Bronchial epithelial cell (primary cell): Measurements from ENCODE around the gene DAO. TPM values are rescaled to one million over a fixed set of nuclear protein-coding genes. Genes with fewer than 3 reads are reported as not detected.

ENCODE experiments used
- DNase-seq: peaks from one replicate; pipeline ENCODE4 v3.0.0-alpha.2; 2010; ENCODE audit warnings: low read depth
- FAIRE-seq: peaks from 2 replicates; lab custom pipeline; 2011; peaks lifted over from hg19 to GRCh38; lab: Jason Lieb, UNC
- H3K27me3 ChIP-seq: 2 replicates; pipeline ENCODE4 v1.5.1; 2011; ENCODE audit warnings: low read length; ENCODE audit not compliant: control insufficient read depth, insufficient read depth
- H3K36me3 ChIP-seq: 2 replicates; pipeline ENCODE4 v1.5.1; 2011; ENCODE audit warnings: low read length; ENCODE audit not compliant: control insufficient read depth, insufficient read depth
- H3K4me3 ChIP-seq: 2 replicates; pipeline ENCODE4 v1.5.1; 2011; ENCODE audit warnings: mild to moderate bottlenecking, low read depth, low read length, control low read depth
- total RNA-seq: library from RNA; depleted of rRNA; stranded (reverse); fragments of >200 nt; gene quantifications from 2 replicates; pipeline ENCODE4 v1.2.1, GENCODE V29; 2014
- TF ChIP-seq, protein P1 (sequence below): IDR thresholded peaks from 2 replicates; pipeline ENCODE4 v1.5.1; 2011; ENCODE audit warnings: mild to moderate bottlenecking, moderate library complexity, low read length, control low read depth, inconsistent platforms; ENCODE audit not compliant: insufficient read depth, severe bottlenecking

DAO gene
- total RNA-seq, 1 donor from 2014 or later, result not detected

GRCh38 chr12:108852674-108853309 is 27.1 kb upstream of the DAO start:
- DNase-seq (peak; percentile 70), FAIRE-seq (no peak)
- H3K36me3 ChIP-seq, result peaks cover 9% of the 10 kb centered on the region
- no peaks in the 10 kb centered on the region for H3K27me3 ChIP-seq
- TF ChIP-seq, protein P1, sequence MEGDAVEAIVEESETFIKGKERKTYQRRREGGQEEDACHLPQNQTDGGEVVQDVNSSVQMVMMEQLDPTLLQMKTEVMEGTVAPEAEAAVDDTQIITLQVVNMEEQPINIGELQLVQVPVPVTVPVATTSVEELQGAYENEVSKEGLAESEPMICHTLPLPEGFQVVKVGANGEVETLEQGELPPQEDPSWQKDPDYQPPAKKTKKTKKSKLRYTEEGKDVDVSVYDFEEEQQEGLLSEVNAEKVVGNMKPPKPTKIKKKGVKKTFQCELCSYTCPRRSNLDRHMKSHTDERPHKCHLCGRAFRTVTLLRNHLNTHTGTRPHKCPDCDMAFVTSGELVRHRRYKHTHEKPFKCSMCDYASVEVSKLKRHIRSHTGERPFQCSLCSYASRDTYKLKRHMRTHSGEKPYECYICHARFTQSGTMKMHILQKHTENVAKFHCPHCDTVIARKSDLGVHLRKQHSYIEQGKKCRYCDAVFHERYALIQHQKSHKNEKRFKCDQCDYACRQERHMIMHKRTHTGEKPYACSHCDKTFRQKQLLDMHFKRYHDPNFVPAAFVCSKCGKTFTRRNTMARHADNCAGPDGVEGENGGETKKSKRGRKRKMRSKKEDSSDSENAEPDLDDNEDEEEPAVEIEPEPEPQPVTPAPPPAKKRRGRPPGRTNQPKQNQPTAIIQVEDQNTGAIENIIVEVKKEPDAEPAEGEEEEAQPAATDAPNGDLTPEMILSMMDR, result no peak
- H3K4me3 ChIP-seq, result no peak overlapping the region

DNA sequence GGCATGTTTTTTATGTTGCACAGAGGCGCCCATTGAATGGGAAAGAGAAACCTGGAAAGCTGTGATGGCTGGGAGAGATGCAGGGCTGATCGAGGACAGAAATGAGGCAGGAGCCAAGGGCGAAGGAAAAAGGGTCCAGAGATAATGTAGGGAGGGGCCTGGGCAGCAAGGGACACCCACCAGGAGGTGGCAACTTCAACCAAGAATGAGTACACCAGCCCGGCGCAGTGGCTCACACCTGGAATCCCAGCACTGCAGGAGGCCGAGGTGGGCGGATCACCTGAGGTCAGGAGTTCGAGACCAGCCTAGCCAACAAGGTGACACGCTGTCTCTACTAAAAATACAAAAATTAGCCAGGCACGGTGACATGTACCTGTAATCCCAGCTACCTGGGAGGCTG is 26.5 kb upstream of the DAO start:
- H3K4me3 ChIP-seq, result no peak overlapping the region
- H3K36me3 ChIP-seq, result peaks cover 6% of the 10 kb centered on the region
- H3K27me3 ChIP-seq, result no peaks in the 10 kb centered on the region
- FAIRE-seq (no peak), DNase-seq (no peak)
- TF ChIP-seq, protein P1, result no peak

DNA sequence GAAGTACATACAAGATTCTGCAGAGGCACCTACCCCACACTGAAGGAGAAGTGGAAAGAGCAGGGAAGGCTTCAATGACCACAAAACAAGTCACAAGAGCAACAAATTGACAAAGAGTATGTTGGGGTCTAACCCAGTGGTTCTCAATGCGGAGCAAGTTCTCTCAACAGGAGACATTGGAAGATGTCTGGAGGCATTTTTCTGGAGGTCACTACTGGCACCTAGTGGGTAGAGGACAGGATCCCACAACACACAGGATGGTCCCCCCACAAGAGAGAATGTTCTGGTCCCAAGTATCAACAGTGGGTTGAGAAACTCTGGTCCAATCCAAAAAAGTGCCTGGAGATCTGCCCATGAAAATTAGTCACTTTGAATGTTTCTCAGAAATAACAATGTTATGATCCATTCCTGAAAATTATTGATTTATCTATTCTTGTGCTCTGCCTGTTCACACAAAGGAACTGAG is 25.9 kb upstream of the DAO start:
- FAIRE-seq (no peak), DNase-seq (peak; percentile 74)
- TF ChIP-seq, protein P1, result peak; percentile 40
- Histone ChIP-seq H3K4me3 (no peak overlapping the region), H3K27me3 (no peaks in the 10 kb centered on the region), H3K36me3 (peaks cover 1% of the 10 kb centered on the region)

DNA sequence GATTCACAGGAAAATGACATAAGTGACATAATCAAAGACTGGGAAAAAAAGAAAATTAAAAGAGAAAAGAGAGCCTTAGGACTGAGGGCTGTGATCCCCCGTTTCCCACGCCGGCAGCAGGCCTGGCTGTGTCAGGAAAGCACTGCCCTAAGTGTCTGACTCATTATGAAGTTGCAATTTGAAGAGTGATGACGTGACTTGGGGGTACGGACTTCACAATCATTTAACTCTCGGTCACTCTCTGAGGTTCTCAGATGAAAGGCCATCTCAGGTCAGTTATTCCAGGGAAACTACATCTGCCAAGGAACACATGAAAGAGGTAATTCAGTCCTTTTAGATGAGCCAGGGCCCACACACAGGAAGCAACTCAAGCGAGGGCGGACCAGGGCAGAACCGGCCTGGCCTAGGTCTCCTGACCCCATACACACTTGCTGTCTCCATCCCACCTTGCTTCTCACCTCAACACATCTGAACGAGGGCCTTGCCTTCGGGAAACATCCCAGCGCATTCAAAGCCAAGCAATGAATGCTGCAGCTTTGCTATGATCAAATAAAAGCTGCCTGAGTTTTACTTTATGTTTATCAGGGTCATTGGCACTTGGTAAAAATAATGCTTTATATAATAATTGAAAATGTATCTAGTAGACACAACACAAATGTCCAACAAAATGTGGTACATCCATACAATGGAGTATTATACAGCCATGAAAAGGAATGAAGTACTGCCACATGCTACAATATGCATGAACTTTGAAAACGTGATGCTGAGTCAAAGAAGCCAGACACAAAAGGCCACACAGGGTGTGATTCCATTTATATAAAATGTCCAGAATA is 25.2 kb upstream of the DAO start:
- H3K36me3 ChIP-seq, result no peaks in the 10 kb centered on the region
- no peak overlapping the region for H3K4me3 ChIP-seq
- H3K27me3 ChIP-seq, result no peaks in the 10 kb centered on the region
- DNase-seq, result peak; percentile 97
- no peak for FAIRE-seq
- TF ChIP-seq, protein P1, result no peak

GRCh38 chr12:108855284-108856169 is 24.4 kb upstream of the DAO start:
- Histone ChIP-seq H3K27me3 (no peaks in the 10 kb centered on the region), H3K36me3 (no peaks in the 10 kb centered on the region), H3K4me3 (peak overlapping the region; percentile 84)
- TF ChIP-seq, protein P1, result no peak
- no peak for FAIRE-seq
- DNase-seq, result peak; percentile 35
